NCI-H1436 treated with DMSO at 0.1 percent for 48 hours (cell line): ENCODE measurements around the gene APOBEC3C.
"Not testable (repeated sequence)": the region's sequence is repeated elsewhere in the genome, so short reads cannot be mapped to it uniquely, and the experiment has no call there.

Experiments used
- DNase-seq: peaks from one replicate; lab custom pipeline; 2025; lab: John Stamatoyannopoulos, UW

APOBEC3C gene

DNA sequence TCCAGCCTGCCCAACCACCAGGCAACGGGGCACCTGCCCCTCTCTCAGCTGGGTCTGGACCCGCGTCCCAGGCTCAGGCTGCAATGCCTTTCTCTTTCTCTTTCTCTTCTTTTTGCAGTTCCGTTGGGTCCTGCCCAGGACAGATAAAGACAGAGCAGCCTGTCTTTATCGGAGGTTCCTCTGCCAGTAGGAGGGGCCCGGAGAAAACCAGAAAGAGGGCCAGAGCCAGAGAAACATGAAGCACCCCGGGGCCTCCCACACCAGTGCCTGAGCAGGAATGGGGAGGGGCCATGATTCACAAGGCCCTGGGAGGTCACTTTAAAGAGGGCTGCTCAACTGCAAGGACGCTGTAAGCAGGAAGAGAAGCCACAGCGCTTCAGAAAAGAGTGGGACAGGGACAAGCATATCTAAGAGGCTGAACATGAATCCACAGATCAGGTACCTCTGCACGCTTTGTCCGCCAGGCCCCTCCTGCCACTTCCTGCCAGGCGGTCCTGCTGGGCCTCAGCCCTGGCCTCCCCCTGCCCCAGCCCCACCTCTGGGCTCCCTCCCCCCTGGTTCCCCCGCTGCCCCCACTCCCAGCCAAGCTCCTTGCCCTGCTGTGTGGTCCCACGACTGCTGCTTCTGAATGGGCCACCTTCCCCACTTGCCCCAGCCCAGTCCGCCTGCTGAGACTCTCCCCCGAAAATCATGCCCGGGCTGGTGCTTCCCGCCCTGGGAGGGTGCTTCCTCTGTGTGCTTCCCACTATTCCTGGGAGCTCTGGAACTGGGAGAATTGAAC lies at the start of gene APOBEC3C:
APOBEC3C (plus strand) TSS at position 316 of the 781 bp plus-strand sequence; CDS start at position 422, 106 bp downstream.
- DNase-seq: no peak

DNA sequence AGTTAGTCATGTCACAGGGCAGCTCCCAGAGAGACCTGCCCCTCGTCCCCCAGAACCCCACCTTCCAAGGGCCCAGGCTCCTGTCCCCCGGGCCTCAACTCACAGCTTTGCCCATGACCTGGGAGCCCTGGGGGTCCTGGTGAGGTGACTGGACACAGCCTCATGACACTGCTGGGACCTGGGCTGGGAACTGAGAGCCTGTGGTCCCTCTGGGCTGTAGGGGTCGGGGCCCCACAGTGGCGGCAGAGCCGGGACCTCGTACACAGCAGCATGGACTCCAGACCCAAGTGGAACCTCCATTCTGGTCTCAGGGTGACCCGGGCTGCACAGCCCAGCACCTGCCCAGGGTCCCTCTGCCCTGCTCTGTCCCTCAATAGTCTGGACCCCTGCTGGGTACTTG lies 49.8 kb upstream of the APOBEC3C start:
- DNase-seq: no peak

DNA sequence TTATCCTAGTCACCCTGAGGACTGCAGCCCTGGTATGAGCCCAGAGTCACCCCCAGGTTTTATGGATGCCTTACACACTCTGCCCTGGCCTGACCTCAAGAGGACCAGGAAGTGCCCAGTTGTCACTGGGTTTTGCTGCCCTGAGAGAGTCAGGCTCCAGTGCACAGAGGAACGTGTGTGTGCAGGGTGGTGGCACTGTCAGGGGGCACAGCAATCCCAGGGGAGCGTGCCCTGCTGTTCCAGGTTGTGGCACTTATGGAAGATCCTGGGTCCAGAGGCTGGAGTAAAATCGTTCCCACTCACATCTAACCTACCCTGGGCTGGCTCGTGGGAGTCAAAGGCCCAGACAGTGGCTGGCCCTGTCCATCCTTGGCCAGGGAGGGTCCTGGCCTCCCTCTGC lies 49.1 kb upstream of the APOBEC3C start:
- no peak for DNase-seq

DNA sequence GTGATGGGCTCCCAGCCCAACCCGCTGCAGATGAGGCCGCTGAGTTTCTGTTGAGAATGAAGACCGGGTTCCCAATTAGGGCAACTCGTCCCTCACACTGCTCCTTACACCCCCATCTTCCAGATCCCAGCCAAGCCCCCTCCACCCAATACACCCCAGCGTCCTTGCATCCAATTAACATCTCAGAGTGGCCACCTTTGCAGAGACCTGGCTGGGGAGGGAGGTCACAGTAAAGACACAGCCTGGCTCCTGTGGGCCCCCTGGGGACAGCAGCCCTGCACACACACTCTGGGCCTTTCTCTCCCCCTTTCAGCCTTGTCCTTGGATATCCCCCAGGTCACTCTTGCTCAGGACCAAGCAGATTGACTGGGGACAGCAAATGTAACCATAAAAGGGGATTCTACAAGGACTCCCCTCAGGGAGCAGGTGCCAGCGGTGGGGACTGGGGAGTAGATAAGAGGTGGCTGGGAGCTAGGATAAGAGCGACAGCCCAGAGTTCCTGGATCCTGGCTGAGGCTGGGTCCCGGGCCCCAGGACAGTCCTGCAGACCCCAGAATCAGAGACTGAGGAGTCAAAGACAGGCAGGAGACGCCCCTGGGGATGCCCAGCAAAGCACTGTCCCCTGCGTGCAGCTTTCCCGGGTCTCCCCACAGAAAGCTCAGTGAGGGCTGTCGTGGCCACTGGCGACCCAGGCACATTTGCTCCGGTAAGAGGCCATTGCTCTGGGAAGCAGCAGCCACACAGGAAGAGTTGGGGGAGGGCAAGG lies 48.3 kb upstream of the APOBEC3C start:
- DNase-seq: no peak

DNA sequence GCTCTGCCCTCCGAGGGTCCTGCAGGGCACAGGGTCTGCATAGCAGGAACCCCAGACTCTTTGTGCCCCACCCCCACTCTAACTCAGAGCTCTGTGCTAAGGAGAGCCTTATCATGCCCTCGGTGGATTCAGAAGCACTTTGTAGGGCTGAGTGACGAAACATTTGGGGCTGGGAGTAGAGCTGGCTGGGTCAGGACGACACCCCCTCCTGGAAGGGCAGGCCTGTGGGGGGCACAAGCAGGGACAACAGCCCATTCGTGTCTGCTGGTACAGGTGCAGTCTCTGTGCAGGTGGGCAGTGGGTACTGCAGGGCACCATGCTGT lies 47.7 kb upstream of the APOBEC3C start:
- DNase-seq: no peak

DNA sequence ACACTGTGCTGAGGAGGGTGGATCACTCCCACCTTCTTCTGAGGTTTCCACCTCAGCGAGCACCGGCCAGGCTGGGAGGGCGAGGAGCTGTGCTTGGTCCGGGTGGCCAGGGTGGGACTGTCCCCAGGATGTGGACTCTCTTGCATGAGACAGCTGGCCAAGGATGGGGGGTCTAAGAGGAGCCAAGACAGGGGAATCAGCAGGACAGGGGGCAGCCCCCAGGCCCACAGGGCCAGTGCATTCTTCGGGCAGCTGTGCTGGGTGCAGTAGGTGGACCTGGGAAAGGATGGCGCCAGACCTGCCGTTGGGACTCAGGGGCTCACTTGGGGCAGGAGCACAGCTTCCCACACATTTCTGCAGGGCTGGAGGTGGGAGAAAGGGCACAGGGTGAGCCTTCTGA lies 47.1 kb upstream of the APOBEC3C start:
- DNase-seq: no peak

DNA sequence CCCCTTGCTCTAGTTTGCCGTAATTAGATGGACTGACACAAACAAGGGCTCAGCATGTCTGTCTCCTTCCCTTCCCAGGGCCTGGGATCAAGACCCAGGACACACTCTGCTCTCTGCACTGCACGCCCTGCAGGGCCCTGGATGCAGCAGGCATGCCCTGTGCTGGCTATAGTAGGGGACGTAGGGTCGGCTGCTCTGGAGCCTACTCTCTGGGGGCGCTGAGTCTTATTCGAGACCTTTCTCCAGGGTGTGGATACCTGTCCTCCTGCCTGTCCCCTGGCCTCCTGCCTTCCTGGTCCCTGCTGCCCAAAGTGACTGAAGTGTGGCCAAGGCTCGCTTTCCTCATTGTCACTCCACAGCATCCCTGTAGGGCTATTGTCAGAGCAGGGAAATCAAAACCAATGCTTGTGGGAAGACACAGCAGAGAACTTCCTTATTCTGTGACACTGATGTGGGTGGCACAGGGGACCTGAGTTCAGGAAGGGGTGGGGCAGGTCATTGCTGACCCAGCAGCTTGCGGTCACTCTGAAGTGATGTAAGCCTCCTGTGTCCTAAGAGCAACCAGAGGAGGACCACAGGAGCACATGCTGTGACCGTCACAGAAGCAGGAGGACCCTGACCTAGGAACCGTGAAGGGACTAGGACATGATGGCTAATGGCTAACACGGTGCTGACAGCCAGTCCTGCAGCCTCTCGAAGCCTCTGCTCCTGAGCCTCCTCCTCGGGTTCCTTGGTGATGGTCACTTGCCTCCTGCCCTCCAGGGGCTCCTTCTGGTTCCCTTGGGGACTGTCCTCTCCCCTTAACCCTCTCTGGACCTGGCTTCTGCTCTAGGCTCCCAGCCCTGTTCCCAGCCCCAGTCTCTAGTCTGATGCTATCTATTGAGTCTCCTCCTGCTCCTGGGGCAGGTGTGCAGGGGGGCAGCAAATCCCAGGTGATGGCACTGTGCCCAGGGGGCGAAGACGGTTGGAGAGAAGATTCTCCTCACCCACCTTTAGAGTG lies 46.3 kb upstream of the APOBEC3C start:
- no peak for DNase-seq

DNA sequence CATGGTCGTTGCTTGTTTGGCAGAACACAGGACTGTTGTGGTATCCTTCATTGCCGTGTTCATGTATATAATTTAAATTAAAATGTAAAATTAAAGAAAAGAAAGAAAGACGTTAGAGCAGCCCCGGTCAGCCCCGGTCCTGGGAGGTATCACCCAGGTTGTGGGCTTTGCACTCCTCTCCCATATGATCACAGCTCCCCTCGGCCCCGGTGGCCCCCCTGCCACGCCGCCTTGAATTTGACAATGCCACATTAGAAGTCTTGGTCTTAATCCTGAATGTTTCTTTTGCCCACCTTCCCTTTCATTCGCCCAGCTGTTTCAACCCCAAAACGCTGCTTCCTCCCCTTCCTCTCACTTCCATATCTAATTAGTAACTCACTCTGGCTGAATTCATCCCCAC lies 45.3 kb upstream of the APOBEC3C start:
- DNase-seq: no peak

DNA sequence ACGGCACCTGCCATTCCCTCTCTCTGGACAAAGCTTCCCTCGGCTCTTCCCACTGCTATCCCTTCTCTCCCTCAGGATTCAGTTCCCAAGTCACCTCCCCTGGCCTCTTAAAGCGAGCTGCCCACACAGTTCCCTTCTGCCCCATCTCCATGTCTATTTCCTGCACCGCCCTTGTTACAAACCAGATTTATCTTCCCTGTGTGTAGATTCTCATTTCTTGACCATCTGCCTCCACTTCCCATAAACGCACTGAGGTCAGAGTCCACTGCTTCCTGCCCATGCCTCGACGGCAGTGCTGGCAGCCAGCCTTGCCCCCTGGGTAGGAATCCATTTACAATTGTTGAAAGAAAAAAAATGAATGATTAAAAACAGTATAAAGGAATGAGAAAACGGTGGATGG lies 43.5 kb upstream of the APOBEC3C start:
- no peak for DNase-seq

DNA sequence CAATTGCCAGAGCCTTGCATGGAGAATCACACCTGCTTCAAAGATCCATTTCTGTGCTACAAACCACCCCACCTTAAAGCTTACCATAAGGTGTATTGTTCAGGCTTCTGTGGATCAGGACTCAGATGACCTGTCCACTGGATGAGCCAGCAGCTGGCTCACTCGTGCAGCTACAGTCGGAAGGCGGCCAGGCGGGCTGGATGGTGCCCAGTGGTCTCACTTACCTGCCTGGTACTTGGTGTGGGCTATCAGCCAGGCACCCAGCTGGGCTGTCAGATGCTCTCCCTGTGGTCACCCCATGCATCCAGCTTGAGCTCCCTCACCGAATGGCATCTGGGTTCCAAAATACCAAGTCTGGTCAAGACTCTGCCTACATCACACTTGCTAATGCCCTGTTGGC lies 42.9 kb upstream of the APOBEC3C start:
- no peak for DNase-seq

DNA sequence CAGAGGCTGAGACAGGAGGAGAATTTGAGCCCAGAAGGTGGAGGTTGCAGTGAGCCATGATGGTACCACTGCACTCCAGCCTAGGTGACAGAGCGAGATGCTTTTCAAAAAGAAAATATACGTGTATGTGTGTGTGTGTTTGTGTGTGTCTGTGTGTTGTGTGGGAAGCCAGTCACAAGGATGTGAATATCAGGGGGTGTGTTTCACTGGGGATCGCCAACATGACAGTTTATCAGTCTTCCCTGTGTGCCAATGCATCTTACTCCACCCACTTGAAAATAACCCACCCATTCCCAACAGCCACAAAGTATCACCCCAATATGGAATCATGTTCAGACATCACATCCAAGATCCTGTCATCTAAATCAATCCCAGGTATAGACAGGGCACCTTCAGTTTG lies 42.3 kb upstream of the APOBEC3C start:
- DNase-seq: no peak

DNA sequence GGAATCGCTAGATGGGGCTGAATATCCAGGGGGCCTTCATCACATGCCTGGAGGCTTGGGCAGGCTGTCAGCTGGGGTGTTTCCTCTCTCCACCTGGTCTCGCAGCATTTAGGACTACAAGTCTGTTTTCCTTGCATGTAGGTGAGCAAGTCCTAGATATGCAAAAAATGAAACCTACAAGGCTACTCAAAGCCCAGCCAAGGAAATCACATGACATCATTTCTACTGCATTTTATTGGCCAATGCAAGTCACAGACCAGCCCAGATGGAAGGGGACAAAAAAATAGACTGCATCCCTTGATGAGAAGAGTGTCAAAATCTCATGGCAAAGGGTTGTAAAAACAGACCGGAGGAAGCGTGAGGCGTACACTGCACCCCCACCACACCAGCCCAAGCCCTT lies 41.5 kb upstream of the APOBEC3C start:
- DNase-seq: no peak

DNA sequence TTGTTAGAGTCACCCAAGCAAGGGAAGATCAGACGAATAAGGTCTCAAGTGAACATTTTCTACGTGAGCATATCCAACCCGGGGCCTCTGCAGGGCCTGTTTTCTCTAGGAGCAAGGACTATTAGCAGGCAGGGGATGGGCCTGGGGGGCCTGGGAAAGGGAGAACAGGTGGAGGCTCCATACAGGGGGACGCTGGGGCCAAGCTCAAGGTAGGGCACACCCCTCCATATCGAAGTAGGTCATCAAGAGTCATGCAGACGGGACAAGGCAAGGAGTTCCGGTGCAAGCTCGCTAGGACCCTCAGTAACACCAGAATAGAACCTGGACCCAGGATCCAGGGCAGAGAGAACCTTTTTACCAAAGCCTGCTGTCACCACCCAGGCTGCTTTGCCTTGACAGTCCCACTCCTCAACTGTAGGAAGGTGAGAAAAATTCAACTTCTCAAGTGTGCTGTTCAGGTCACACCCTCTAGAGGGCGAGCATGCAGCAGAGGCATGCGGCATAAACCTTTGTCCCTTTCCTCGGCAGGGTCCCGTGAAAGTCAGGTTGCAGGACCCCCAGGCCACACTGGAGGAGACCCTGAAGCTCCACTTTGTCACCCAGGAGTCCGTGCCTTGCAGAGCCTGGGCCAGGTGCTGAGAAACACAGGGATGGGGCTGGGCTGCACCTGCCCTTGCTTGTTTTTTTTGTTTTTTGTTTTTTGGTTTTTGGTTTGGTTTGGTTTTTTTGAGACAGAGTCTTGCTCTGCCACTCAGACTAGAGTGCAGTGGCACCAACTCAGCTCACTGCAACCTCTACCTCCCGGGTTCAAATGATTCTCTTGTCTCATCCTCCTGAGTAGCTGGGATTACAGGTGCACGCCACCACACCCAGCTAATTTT lies 40.5 kb upstream of the APOBEC3C start:
- no peak for DNase-seq

DNA sequence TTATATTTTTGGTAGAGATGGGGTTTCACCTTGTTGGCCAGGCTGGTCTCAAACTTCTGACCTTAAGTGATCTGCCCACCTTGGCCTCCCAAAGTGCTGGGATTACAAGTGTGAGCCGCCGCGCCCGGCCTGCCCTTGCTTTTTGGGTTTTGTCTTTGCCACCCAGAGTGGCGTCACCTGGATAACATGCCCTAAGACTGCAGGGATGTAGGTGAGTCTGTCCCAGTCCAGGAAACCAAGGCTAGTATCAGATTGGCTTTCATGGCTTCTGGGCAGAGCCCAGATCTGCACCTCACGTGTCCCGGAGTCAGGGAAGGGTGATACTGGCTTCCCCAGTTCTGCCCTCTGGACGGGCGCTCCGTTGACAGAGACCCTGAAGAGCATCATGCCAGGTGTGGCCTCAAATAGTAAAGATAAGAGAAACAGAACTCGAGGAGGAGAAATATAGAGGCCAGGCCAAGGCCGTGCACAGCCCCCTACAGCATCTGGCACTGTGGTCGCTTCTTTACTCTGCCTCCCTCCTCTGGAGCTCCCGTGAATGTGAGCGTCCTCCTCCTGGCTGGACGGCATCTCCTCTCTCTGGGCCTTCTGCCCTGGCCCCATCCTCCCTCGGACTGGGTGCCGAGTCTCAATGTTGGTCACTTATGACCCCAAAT lies 39.8 kb upstream of the APOBEC3C start:
- no peak for DNase-seq

DNA sequence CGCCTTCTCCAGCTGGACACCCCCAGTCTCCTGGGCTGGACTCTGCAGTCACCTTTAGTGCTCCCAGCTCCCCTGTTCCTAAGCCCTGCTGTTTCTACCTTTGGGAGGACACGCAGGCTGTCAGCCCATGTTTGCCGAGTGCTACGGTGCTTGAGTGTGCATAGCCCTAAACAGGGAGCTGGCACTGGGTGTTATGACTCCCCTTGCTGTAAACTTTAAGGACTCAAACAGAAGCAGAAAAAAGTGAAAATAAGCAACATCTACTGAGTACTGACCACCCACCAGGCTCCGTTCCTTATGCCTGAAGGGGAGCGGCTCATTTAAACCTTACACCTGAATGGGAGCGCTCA lies 39.3 kb upstream of the APOBEC3C start:
- DNase-seq: no peak

DNA sequence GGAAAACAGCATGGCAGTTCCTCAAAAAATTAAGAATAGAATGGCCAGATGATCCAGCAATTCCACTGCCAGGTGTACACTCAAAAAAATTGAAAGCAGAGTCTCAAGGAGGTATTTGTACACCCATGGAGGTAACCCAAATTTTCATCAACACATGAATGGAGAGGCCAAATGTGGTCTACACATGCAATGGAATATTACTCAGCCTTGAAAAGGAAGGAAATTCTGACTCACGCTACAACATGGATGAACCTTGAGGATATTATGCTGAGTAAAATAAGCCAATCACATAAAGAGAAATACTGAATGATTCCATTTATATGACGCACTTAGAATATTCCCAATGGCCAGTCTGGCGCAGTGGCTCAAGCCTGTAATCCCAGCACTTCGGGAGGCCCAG lies 36.8 kb upstream of the APOBEC3C start:
- DNase-seq: not testable (repeated sequence)

DNA sequence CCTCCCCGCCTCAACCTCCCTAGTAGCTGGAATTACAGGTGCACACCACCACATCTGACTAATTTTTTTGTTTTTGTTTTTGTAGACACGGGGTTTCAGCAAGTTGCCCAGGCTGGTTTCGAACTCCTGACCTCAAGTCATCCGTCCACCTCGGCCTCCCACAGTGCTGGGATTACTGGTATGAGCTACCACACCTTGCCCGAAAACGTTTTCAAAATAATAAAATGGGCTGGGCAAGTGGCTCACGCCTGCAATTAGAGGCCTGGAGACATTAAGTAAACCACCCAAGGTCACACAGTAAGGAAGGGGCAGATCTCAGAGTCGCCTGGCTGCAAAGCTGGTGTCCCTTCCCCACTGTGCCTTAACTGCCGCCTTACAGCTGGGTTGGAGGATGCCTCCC lies 33.5 kb upstream of the APOBEC3C start:
- not testable (repeated sequence) for DNase-seq

DNA sequence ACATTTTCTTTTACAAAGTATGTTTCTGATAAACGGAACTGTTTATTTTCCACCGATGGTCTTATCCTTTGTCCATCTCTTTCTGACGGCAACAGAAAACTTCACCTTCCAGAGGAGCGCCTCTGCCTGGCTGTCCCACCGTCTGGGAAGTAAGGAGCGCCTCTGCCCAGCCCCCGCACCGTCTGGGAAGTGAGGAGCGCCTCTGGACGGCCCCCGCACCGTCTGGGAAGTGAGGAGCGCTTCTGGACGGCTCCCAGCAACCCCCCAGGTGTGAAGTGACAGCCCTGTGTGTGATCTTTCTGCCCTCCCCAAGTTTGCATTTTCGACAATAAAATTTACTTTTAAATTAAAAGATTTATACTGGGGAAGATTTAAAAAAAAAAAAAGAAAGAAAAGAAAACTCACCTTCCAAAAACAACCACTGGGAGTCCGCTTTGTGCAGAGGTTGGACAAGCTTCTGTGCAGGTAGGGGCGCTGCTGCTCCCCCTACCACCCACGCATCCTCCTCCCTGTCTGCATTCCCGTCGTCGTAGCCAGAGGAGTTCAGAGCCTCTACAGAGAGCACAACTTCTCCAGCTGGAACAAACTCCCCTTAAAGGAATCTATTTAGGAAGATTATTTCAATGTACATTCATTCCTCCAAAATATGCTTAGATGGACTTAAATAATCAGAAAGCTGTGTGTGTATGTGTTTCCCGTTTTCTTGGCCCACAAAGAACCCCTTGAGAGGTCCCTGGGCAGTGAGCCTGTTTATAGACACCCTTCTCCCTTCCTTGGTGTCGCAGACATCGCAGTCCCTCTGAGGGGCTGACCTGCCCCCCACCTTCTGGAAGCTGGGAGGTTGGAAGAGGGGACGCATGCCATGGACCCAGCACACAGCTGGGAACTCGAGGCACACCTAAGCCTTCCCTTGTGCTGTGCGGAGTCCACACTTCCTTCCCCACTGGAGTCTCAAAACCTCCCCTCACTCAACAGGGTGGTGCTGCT lies 32.8 kb upstream of the APOBEC3C start:
- DNase-seq: no peak

DNA sequence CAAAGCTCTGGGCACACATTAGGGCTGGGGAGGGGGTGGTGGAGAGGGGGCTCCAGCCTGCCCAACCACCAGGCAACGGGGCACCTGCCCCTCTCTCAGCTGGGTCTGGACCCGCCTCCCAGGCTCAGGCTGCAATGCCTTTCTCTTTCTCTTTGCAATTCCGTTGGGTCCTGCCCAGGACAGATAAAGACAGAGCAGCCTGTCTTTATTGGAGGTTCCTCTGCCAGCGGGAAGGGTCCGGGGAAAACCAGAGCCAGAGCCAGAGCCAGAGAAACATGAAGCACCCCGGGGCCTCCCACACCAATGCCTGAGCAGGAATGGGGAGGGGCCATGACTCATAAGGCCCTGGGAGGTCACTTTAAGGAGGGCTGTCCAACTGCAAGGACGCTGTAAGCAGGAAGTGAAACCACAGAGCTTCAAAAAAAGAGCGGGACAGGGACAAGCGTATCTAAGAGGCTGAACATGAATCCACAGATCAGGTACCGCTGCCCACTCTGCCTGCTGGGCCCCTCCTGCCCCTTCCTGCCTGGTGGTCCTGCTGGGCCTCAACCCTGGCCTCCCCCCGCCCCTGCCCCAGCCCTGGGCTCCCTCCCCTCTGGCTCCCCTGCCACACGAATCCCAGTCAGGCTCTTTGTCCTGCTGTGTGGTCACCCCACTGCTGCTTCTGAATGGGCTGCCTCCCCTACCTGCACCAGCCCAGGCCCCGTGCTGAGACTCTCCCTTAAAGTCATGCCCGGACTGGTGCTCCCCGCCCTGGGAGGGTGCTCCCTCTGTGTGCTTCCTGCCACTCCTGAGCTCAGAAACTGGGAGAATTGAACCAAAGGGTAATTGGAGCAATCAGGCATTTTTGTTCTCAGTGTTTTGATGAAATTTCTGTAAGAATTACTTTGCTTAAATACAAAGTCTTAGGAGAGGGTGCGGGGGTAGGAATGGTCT lies 31.8 kb upstream of the APOBEC3C start, which contains the start of gene APOBEC3B:
APOBEC3B (plus strand) TSS at position 356 of the 936 bp plus-strand sequence; CDS start at position 463, 107 bp downstream.
- no peak for DNase-seq
